Stomach (tissue), 9 donors: Measurements from ENCODE around the gene MRPL33. TPM values are rescaled to one million over a fixed set of nuclear protein-coding genes. Genes with fewer than 3 reads are reported as not detected.

ENCODE experiments used
- DNase-seq, 2 donors: peaks; one replicate each; pipeline versions ENCODE4 v3.0.0 to v3.0.0-alpha.2; 2013 to 2019
- H3K27ac ChIP-seq, 5 donors: fragments of 200-600 bp in 4 of 5; sonication (generic) in 4 of 5; one replicate each; pipeline ENCODE4 v1.5.1; 2013 to 2019; ENCODE audit warnings: mild to moderate bottlenecking in 1 of 5, moderate library complexity in 1 of 5
- H3K27me3 ChIP-seq, 3 donors: fragments of 200-600 bp; sonication (generic); one replicate each; pipeline ENCODE4 v1.5.1; 2017 to 2019; ENCODE audit warnings: mixed run types in 1 of 3
- H3K36me3 ChIP-seq, 4 donors: fragments of 200-600 bp; sonication (generic); 1 replicate in 3 of 4; 2 replicates in 1 of 4; pipeline ENCODE4 v1.5.1; 2016 to 2019
- H3K4me1 ChIP-seq, 4 donors: fragments of 200-600 bp; sonication (generic); one replicate each; pipeline ENCODE4 v1.5.1; 2016 to 2019
- H3K4me3 ChIP-seq, 4 donors: fragments of 200-600 bp; sonication (generic) in 3 of 4; one replicate each; pipeline ENCODE4 v1.5.1; 2016 to 2019; ENCODE audit warnings: mild to moderate bottlenecking in 1 of 4
- H3K9me3 ChIP-seq, 4 donors: fragments of 200-600 bp; sonication (generic); one replicate each; pipeline ENCODE4 v1.5.1; 2016 to 2019
- CTCF ChIP-seq, 7 experiments: fragments of 450-650 bp in 4 of 7; fragments of 200-600 bp in 3 of 7; sonication (generic) in 3 of 7; IDR thresholded peaks; one replicate each; pipeline ENCODE4 v1.5.1; 2016 to 2019; ENCODE audit warnings: antibody characterized with exemption in 7 of 7, control low read depth in 2 of 7, mild to moderate bottlenecking in 1 of 7
- EP300 ChIP-seq: sonication (generic); formaldehyde crosslinking; IDR thresholded peaks from one replicate; pipeline ENCODE4 v1.6.1; 2017; ENCODE audit warnings: antibody characterized with exemption
- POLR2A ChIP-seq, 4 donors: fragments of 450-650 bp; IDR thresholded peaks; one replicate each; pipeline ENCODE4 v1.6.1; 2016; ENCODE audit warnings: antibody characterized with exemption in 4 of 4, control low read depth in 2 of 4, mild to moderate bottlenecking in 1 of 4, moderate library complexity in 1 of 4
- POLR2AphosphoS5 ChIP-seq, 3 donors: sonication (generic); formaldehyde crosslinking; IDR thresholded peaks; one replicate each; pipeline ENCODE4 v1.6.1; 2016; ENCODE audit warnings: antibody characterized with exemption in 3 of 3
- WGBS, 5 donors: extraction: QIAGEN DNeasy Blood & Tissue Kit in 3 of 5; methylation state at CpG; one replicate each; pipeline versions ENCODE4 v1.1.5 to v1.1.7; 2013 to 2018; 5-methylcytosine and 5-hydroxymethylcytosine counted together
- intact Hi-C: fragments of 100-400 bp; cut with DNase I; formaldehyde crosslinking; loops from one replicate; pipeline ENCODE4 v1.15.1; 2023; ENCODE audit warnings: low total_unique reads
- polyA plus RNA-seq, 3 donors: library from polyadenylated mRNA; stranded (reverse); fragments of 200-250 nt; gene quantifications; one replicate each; pipeline ENCODE4 v1.2.3, GENCODE V29; 2013
- total RNA-seq, 5 donors: library from RNA; depleted of rRNA; stranded (reverse); fragments of >200 nt; gene quantifications; one replicate each; pipeline versions ENCODE4 v1.1.0 to v1.2.3, GENCODE V29; 2014 to 2016
- donor health status: healthy with polysubstance abuse.
- donor health status: Bipolar disorder and iron deficiency.
- donor health status: healthy.

The MRPL33 gene
- total and polyA plus RNA-seq, 8 donors = 8.2 to 268 (median 135) TPM

- no peaks in the 10 kb centered on the region for H3K9me3 ChIP-seq
- no peak overlapping the region for H3K4me3 ChIP-seq
- TF ChIP-seq POLR2A (IDR thresholded peaks at IDR 0.05) (no peak), CTCF (IDR thresholded peaks at IDR 0.05) (no peak), EP300 (no peak), POLR2AphosphoS5 (IDR thresholded peaks at IDR 0.05) (no peak)
- 78 to 92% (median 90%) methylated on average over 5 of the region's 5 CpGs for WGBS, 5 donors
- H3K4me1 ChIP-seq = peaks cover 0 to 18% (median 0%) of the 10 kb centered on the region in 4 donors
- no peaks in the 10 kb centered on the region for H3K27me3 ChIP-seq
- peak in 1 of 2 donors; percentile 59 for DNase-seq
- no peaks in the 10 kb centered on the region for H3K36me3 ChIP-seq
- H3K27ac ChIP-seq = no peak overlapping the region
- intact Hi-C loops = no loop called here
These were observed 35.0 kb downstream of the MRPL33 start for GRCh38 chr2:27806311-27807059.

- Histone ChIP-seq H3K36me3 (no peaks in the 10 kb centered on the region), H3K4me1 (peaks cover 0 to 18% (median 0%) of the 10 kb centered on the region in 4 donors), H3K9me3 (no peaks in the 10 kb centered on the region), H3K4me3 (no peak overlapping the region), H3K27me3 (no peaks in the 10 kb centered on the region), H3K27ac (no peak overlapping the region)
- WGBS, 5 donors = 48 to 75% (median 55%) methylated on average over 4 of the region's 4 CpGs
- TF ChIP-seq EP300 (no peak), POLR2A (IDR thresholded peaks at IDR 0.05) (no peak), CTCF (IDR thresholded peaks at IDR 0.05) (peak in 5 of 7 experiments; percentile 31 to 52 (median 41))
- intact Hi-C loops = no loop called here
- peak; percentile 51 to 58 for DNase-seq
These were observed 36.0 kb downstream of the MRPL33 start for GRCh38 chr2:27807476-27807875.

- no peak for TF ChIP-seq CTCF (IDR thresholded peaks at IDR 0.05)
- no peak for TF ChIP-seq POLR2AphosphoS5 (IDR thresholded peaks at IDR 0.05)
- TF ChIP-seq POLR2A (IDR thresholded peaks at IDR 0.05) = no peak
- TF ChIP-seq EP300 = no peak
- intact Hi-C loops = no loop called here
- WGBS, 5 donors = 68 to 89% (median 77%) methylated on average over 2 of the region's 2 CpGs
- H3K4me3 ChIP-seq = no peak overlapping the region
- H3K27me3 ChIP-seq = no peaks in the 10 kb centered on the region
- H3K4me1 ChIP-seq = peaks cover 0 to 18% (median 0%) of the 10 kb centered on the region in 4 donors
- H3K27ac ChIP-seq = no peak overlapping the region
- no peaks in the 10 kb centered on the region for H3K9me3 ChIP-seq
- DNase-seq = no peak
- no peaks in the 10 kb centered on the region for H3K36me3 ChIP-seq
These were observed 36.9 kb downstream of the MRPL33 start for GRCh38 chr2:27808418-27808817.

- Histone ChIP-seq H3K27me3 (no peaks in the 10 kb centered on the region), H3K4me1 (peaks cover 0 to 18% (median 0%) of the 10 kb centered on the region in 4 donors), H3K4me3 (no peak overlapping the region), H3K9me3 (no peaks in the 10 kb centered on the region), H3K36me3 (no peaks in the 10 kb centered on the region), H3K27ac (no peak overlapping the region)
- TF ChIP-seq POLR2A (IDR thresholded peaks at IDR 0.05) = no peak
- no peak for TF ChIP-seq CTCF (IDR thresholded peaks at IDR 0.05)
- TF ChIP-seq EP300 = no peak
- no peak for TF ChIP-seq POLR2AphosphoS5 (IDR thresholded peaks at IDR 0.05)
- no peak for DNase-seq
- intact Hi-C loops = no loop called here
- 94 to 99% (median 97%) methylated on average over 3 of the region's 3 CpGs for WGBS, 5 donors
These were observed 37.5 kb downstream of the MRPL33 start for GRCh38 chr2:27808984-27809383.
